Renal pelvis (tissue), 12 donors: ENCODE results near the gene RAPGEF3. TPM values are rescaled to one million over a fixed set of nuclear protein-coding genes. Genes with fewer than 3 reads are reported as not detected.

ENCODE experiments used
- DNase-seq: peaks from one replicate; pipeline ENCODE4 v3.0.0-alpha.2; 2013
- long read RNA-seq, 16 experiments: transcript quantifications; one replicate each; lab custom pipeline, GENCODE V29; 2026
- polyA plus RNA-seq, 3 donors: library from polyadenylated mRNA; unstranded; fragments of 120-200 nt; gene quantifications; one replicate each; pipeline ENCODE4 v1.2.1, GENCODE V29; 2013; ENCODE audit not compliant: insufficient read length in 3 of 3

Gene RAPGEF3
- 100 to 1,000 TPM in 1 of 3 donors, 10 to 100 TPM in 2; 67.0 to 100 (median 68.6) TPM for polyA plus RNA-seq
- long read RNA-seq, donor 1, full-length matches to known transcripts, result 5 of 5 reads
- long read RNA-seq, donor 1, partial matches to known transcripts, result 0 of 5 reads
- long read RNA-seq, donor 1, other reads (novel, unspliced or antisense), result 0 of 5 reads
- long read RNA-seq, donor 2, partial matches to known transcripts, result 168 of 171 reads
- long read RNA-seq, donor 2, other reads (novel, unspliced or antisense), result 0 of 171 reads
- long read RNA-seq, donor 3, full-length matches to known transcripts, result 2 of 175 reads
- long read RNA-seq, donor 3, partial matches to known transcripts, result 173 of 175 reads
- long read RNA-seq, donor 3, other reads (novel, unspliced or antisense), result 0 of 175 reads
- long read RNA-seq, donor 4, full-length matches to known transcripts, result 8 of 66 reads
- long read RNA-seq, donor 4, partial matches to known transcripts, result 58 of 66 reads
- long read RNA-seq, donor 4, other reads (novel, unspliced or antisense), result 0 of 66 reads
- long read RNA-seq, donor 5, partial matches to known transcripts, result 74 of 75 reads
- long read RNA-seq, donor 5, other reads (novel, unspliced or antisense), result 0 of 75 reads
- long read RNA-seq, donor 6, full-length matches to known transcripts, result 5 of 66 reads
- long read RNA-seq, donor 6, partial matches to known transcripts, result 61 of 66 reads
- long read RNA-seq, donor 6, other reads (novel, unspliced or antisense), result 0 of 66 reads
- long read RNA-seq, donor 7, full-length matches to known transcripts, result 2 of 60 reads
- long read RNA-seq, donor 7, partial matches to known transcripts, result 58 of 60 reads
- long read RNA-seq, donor 7, other reads (novel, unspliced or antisense), result 0 of 60 reads
- long read RNA-seq, donor 8, result 0 reads
- long read RNA-seq, donor 9, full-length matches to known transcripts, result 8 of 242 reads
- long read RNA-seq, donor 9, partial matches to known transcripts, result 228 of 242 reads
- long read RNA-seq, donor 9, other reads (novel, unspliced or antisense), result 6 of 242 reads
- long read RNA-seq, donor 10, full-length matches to known transcripts, result 5 of 5 reads
- long read RNA-seq, donor 10, partial matches to known transcripts, result 0 of 5 reads
- long read RNA-seq, donor 10, other reads (novel, unspliced or antisense), result 0 of 5 reads
- long read RNA-seq, donor 11, partial matches to known transcripts, result 0 of 2 reads
- long read RNA-seq, donor 11, other reads (novel, unspliced or antisense), result 0 of 2 reads
- long read RNA-seq, donor 12, full-length matches to known transcripts, result 16 of 21 reads
- long read RNA-seq, donor 12, partial matches to known transcripts, result 5 of 21 reads
- long read RNA-seq, donor 12, other reads (novel, unspliced or antisense), result 0 of 21 reads
- long read RNA-seq, donor 13, full-length matches to known transcripts, result 3 of 43 reads
- long read RNA-seq, donor 13, partial matches to known transcripts, result 40 of 43 reads
- long read RNA-seq, donor 13, other reads (novel, unspliced or antisense), result 0 of 43 reads
- long read RNA-seq, donor 14, result 0 reads
- long read RNA-seq, donor 15, partial matches to known transcripts, result 47 of 55 reads
- long read RNA-seq, donor 15, other reads (novel, unspliced or antisense), result 7 of 55 reads
- long read RNA-seq, donor 16, full-length matches to known transcripts, result 3 of 55 reads
- long read RNA-seq, donor 16, partial matches to known transcripts, result 52 of 55 reads
- long read RNA-seq, donor 16, other reads (novel, unspliced or antisense), result 0 of 55 reads

- peak; percentile 80 for DNase-seq
Observed at GRCh38 chr12:47758834-47759690, at the start of gene RAPGEF3. TSS of gene RAPGEF3 (minus strand) at chr12:47758880. CDS start at chr12:47758556, 324 bp downstream.

GRCh38 chr12:47808050-47808449, 49.4 kb upstream of the RAPGEF3 start:
- no peak for DNase-seq

GRCh38 chr12:47807338-47807737, 48.7 kb upstream of the RAPGEF3 start:
- no peak for DNase-seq

- DNase-seq, result no peak
Observed at GRCh38 chr12:47805417-47805816, 46.7 kb upstream of the RAPGEF3 start.

GRCh38 chr12:47804171-47804570, 45.5 kb upstream of the RAPGEF3 start:
- no peak for DNase-seq

GRCh38 chr12:47803191-47803875, 44.7 kb upstream of the RAPGEF3 start:
- no peak for DNase-seq

- no peak for DNase-seq
Observed at GRCh38 chr12:47802312-47802711, 43.6 kb upstream of the RAPGEF3 start.

GRCh38 chr12:47801904-47802246, 43.2 kb upstream of the RAPGEF3 start:
- no peak for DNase-seq

GRCh38 chr12:47801170-47801903, 42.7 kb upstream of the RAPGEF3 start:
- no peak for DNase-seq

GRCh38 chr12:47800582-47800981, 41.9 kb upstream of the RAPGEF3 start:
- no peak for DNase-seq

GRCh38 chr12:47799357-47799955, 40.8 kb upstream of the RAPGEF3 start:
- DNase-seq, result no peak

GRCh38 chr12:47798382-47798948, 39.8 kb upstream of the RAPGEF3 start:
- no peak for DNase-seq

- DNase-seq, result no peak
Observed at GRCh38 chr12:47797441-47797840, 38.8 kb upstream of the RAPGEF3 start.

GRCh38 chr12:47795814-47796411, 37.2 kb upstream of the RAPGEF3 start:
- no peak for DNase-seq

- DNase-seq, result no peak
Observed at GRCh38 chr12:47795121-47795813, 36.6 kb upstream of the RAPGEF3 start.

GRCh38 chr12:47794679-47795078, 36.0 kb upstream of the RAPGEF3 start:
- no peak for DNase-seq
